ENCODE data around the gene HDDC2. TPM values are rescaled to one million over a fixed set of nuclear protein-coding genes. Genes with fewer than 3 reads are reported as not detected.

HDDC2 gene
- total RNA-seq, 1 donor from 2014 or later, result 88.8 TPM

- intact Hi-C loops (cut with DNase I), result no loop called here
- DNase-seq (ENCODE audit: low spot score), result no peak
Measured at GRCh38 chr6:125275779-125276178, 26.0 kb downstream of the HDDC2 start.

GRCh38 chr6:125274935-125275334 lies 26.8 kb downstream of the HDDC2 start:
- intact Hi-C loops (cut with DNase I), result no loop called here
- no peak for DNase-seq (ENCODE audit: low spot score)

- DNase-seq (ENCODE audit: low spot score), result no peak
- intact Hi-C loops (cut with DNase I), result no loop called here
Measured at GRCh38 chr6:125273965-125274364, 27.8 kb downstream of the HDDC2 start.

GRCh38 chr6:125273251-125273650 lies 28.5 kb downstream of the HDDC2 start:
- intact Hi-C loops (cut with DNase I), result no loop called here
- no peak for DNase-seq (ENCODE audit: low spot score)

DNA sequence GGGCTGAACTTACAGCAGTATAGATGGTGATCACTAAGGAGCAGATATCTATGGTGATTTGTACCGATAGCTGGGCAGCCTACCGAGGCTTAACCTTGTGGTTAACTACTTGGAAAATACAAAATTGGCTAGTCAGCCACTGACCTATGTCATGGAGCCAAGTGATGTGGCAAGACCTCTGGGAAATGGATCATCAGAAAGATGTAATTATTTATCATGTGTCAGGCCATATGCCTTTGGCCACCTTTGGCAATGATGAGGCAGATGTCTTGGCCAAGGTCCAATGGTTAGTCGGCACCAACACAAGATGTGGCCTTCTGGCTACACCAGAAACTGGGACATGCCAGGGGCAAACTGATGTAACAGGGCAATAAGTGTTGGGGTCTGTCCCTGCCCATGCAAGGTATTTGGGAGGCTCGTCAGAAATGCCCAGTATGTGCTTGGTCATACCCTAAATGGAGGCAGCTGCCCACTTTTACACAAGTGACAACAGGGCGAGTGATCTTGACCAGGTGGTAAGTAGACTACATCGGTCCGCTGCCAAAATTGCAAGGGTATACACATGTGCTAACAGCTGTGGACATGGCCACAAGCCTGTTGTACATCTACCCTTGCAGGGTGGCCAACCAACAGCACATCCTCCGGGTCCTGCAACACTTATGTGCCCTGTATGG lies 30.1 kb downstream of the HDDC2 start:
- no peak for DNase-seq (ENCODE audit: low spot score)
- intact Hi-C loops (cut with DNase I), result no loop called here

- intact Hi-C loops (cut with DNase I), result no loop called here
- DNase-seq (ENCODE audit: low spot score), result no peak
Measured at GRCh38 chr6:125270380-125270779, 31.4 kb downstream of the HDDC2 start.

DNA sequence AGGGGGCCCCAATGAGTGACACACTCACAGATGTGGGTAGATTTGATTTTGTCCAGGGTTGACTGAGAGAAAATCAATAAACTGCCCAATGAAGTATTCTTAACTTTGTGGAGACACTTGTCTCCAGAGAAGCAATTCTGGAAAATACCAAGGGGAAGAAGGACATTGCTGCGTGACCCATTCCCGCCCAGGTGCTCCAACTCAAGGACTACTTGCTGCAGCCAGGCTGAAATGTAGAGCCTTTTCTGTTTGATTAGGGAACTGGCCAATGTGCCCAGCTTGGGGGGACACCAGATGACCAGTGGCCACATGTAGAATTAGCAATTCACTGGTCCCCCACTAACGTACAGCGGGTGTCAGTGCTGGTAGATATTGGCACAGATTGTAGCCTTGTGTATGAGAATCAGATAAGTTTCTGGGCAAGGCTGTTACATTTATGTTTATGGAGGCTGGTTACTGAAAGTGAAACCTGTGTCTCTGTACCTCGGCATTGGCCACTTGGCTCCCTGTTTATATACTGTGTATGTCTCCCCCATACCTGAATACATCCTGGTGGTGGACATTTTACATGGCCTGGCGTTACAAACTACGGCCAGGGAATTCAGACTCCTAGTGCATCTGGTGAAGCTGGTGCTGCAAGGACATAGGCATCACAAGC lies 32.3 kb downstream of the HDDC2 start:
- DNase-seq (ENCODE audit: low spot score), result no peak
- intact Hi-C loops (cut with DNase I), result no loop called here

GRCh38 chr6:125268765-125269164 lies 33.0 kb downstream of the HDDC2 start:
- intact Hi-C loops (cut with DNase I), result no loop called here
- no peak for DNase-seq (ENCODE audit: low spot score)

- DNase-seq (ENCODE audit: low spot score), result no peak
- intact Hi-C loops (cut with DNase I), result no loop called here
Measured at GRCh38 chr6:125267806-125268523, 33.8 kb downstream of the HDDC2 start.

DNA sequence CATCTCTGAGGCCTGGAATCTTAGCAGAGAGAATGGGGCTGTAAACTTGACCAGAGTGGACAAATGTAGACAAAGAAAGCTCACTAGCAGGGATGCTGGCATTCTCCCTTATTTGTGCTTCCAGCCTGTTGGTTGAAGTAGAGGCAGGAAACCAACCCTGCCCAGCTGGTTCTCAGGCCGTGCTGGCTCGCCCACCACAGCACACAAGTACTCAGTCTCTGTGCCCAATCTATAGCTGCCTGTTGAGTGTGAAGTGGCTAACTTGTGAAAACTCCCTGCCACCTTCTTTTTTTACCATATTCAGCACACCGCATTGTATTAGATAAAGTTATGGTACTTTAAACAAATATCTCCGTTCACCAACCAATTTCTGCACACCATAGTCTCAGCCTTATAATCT lies 37.3 kb downstream of the HDDC2 start:
- intact Hi-C loops (cut with DNase I), result no loop called here
- no peak for DNase-seq (ENCODE audit: low spot score)

GRCh38 chr6:125262016-125263013 lies 39.5 kb downstream of the HDDC2 start:
- intact Hi-C loops (cut with DNase I), result no loop called here

GRCh38 chr6:125259354-125259736 lies 42.4 kb downstream of the HDDC2 start:
- DNase-seq (ENCODE audit: low spot score), result no peak
- intact Hi-C loops (cut with DNase I), result no loop called here

More at GRCh38 chr6:125262016-125263013, 39.5 kb downstream of the HDDC2 start:
- DNase-seq (ENCODE audit: low spot score), result no peak

DNA sequence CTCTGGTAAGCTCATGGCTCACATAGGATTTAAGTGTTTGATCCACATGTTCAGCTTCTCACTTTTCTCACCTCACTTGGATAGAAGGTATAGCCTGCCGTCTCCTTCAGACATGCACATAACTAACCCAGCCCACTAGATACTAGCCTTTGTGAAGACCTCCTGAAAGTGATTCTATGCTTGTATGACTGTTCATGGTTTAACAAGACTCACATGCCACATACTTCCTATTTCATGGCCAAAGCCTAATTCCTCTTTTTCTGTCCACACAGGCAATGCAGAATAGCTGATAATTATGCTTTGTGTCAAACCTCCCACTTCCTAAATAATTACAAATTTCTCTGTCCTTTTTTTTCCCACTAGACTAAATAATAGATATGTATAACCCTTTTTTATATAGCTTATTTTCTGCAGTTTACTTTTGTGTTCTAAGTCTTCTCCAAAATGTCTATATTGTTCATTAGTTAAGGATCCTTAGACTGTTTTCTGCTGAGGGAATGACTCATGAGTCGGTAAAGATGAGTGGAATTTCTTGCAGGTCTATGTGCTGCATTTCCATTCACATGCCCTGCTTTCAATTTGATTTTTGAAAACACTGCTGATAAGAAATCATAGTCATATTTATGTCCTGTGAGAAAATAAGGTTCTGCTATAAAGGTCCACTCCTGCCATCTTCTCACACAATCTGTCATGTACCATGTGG lies 43.0 kb downstream of the HDDC2 start:
- no peak for DNase-seq (ENCODE audit: low spot score)
- intact Hi-C loops (cut with DNase I), result no loop called here

DNA sequence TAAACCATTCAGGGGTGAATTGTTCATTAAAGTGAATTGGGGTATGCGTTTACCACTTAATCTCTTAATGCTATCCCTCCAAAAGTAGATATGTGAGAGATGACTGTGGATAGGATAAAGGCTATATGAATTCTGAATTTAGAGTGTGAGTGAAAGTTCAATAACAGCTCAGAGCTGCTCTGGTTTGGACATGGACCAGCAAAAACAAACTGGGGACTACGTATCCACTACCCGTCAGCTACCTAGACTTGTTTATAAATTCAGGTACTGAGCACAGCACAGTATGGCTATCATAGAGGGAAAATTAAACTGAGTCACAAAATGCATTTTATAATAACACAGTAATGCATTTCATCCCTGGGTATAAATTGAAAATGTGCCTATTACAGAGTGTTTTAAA lies 44.4 kb downstream of the HDDC2 start:
- no peak for DNase-seq (ENCODE audit: low spot score)
- intact Hi-C loops (cut with DNase I), result no loop called here

DNA sequence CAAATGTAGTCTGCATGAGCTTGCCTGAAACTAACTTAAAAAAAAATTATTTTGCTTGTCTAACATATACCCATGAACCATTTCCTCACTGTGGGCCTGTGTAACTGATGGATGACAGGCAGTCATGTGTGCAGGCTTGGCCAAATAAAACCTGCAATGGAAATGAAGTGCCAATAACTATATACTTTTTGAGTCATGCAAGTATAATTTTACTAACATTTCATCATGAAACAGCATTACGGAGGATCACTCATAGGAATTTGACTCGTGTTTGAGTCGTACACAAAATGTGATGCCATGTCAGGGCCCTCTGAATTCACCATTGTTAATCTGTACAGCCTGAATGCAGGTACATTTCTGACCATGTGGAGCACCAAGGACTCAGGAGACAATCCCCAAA lies 46.6 kb downstream of the HDDC2 start:
- intact Hi-C loops (cut with DNase I), result no loop called here
- no peak for DNase-seq (ENCODE audit: low spot score)

DNA sequence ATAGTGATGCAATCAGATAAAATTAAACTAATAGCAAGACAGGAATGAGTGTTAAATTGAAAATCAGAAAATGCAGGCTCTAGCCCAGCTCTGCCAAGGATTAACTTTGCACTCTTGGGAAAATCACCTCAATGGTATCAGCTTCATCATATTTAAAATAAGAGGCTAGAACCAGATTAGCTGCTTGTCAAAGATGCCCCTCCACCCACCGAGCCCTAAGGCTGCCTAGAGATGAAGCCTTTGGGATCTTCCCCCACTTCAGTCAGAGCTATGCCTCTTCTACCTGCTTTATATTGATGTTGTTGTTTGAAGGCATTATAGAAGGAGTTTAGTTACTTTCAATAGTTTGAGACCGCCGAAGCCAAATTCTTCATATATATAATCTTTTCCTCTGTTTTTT lies 47.4 kb downstream of the HDDC2 start:
- intact Hi-C loops (cut with DNase I), result loop anchor here (5.0 kb wide), 1 partner anchor 38 kb away; no protein-coding TSS in a partner anchor
- DNase-seq (ENCODE audit: low spot score), result no peak

DNA sequence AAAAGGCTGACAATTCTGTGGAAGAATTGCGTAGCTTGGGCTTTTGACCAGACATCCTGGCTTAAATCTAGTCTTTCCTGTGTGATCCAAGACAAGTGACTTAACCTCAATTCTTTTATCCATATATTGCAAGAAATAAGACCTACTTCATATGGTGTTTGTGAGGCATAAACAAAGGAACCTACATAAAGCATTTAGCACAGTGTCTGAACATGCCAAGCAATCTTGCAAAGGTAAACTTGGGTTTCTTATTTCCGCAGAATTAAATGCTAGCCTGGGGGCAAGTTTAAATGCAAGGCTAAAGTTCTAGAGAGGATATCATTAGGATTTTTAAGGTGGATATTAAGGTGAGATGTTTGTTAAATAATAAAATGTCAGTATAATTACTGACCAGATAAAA lies 47.9 kb downstream of the HDDC2 start:
- no peak for DNase-seq (ENCODE audit: low spot score)
- intact Hi-C loops (cut with DNase I), result loop anchor here (5.0 kb wide), 1 partner anchor 38 kb away; no protein-coding TSS in a partner anchor

DNA sequence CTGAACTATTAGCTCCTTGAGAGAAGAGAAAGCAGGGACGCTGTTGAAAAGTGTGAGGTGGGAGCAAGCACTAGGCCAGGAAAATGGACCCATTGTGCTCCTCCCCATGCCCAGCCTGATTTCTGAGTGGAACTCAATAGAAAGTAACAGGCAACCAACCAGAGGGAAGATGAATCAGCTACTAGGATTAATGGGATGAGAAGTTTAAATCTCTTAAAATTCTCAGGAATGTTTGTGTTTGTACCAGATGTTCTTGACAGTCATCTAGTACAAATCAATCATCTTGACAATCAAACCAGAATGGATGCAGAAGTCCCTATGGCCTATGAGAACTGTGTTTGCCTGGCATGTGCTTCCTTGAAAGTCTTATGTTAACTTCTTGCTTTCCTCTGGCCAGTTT lies 48.9 kb downstream of the HDDC2 start:
- DNase-seq (ENCODE audit: low spot score), result no peak
- intact Hi-C loops (cut with DNase I), result loop anchor here (5.0 kb wide), 1 partner anchor 39 kb away; no protein-coding TSS in a partner anchor
